Measurements from ENCODE around the gene PHOX2A. TPM values are rescaled to one million over a fixed set of nuclear protein-coding genes. Genes with fewer than 3 reads are reported as not detected.

PHOX2A gene
- total RNA-seq, 6 experiments from 2014 or later = not detected

- Mint-ChIP-seq H3K27ac (peak overlapping the region; percentile 61), H3K4me1 (ENCODE audit: low read depth) (peaks cover 27% of the 10 kb centered on the region), H3K27me3 (ENCODE audit: insufficient read depth) (peaks cover 2% of the 10 kb centered on the region; the same call in 1 of the 2 replicates), H3K4me3 (peak overlapping the region; percentile 91), H3K36me3 (ENCODE audit: low read depth) (peaks cover 4% of the 10 kb centered on the region; the same call in 1 of the 2 replicates), H3K9me3 (no peaks in the 10 kb centered on the region)
- peak; percentile 81 for DNase-seq
- peak; percentile 71 for TF ChIP-seq CTCF (IDR thresholded peaks at IDR 0.05)
These were observed 20.9 kb downstream of the PHOX2A start for GRCh38 chr11:72222907-72223614.

GRCh38 chr11:72222106-72222891 is 21.7 kb downstream of the PHOX2A start:
- no peak for DNase-seq
- Mint-ChIP-seq H3K4me1 (ENCODE audit: low read depth) (peaks cover 27% of the 10 kb centered on the region), H3K4me3 (peak overlapping the region; percentile 91), H3K9me3 (no peaks in the 10 kb centered on the region), H3K36me3 (ENCODE audit: low read depth) (peaks cover 4% of the 10 kb centered on the region; the same call in 1 of the 2 replicates), H3K27me3 (ENCODE audit: insufficient read depth) (peaks cover 2% of the 10 kb centered on the region; the same call in 1 of the 2 replicates), H3K27ac (peak overlapping the region; percentile 61; the same call in 1 of the 2 replicates)
- TF ChIP-seq CTCF (IDR thresholded peaks at IDR 0.05) = no peak

DNA sequence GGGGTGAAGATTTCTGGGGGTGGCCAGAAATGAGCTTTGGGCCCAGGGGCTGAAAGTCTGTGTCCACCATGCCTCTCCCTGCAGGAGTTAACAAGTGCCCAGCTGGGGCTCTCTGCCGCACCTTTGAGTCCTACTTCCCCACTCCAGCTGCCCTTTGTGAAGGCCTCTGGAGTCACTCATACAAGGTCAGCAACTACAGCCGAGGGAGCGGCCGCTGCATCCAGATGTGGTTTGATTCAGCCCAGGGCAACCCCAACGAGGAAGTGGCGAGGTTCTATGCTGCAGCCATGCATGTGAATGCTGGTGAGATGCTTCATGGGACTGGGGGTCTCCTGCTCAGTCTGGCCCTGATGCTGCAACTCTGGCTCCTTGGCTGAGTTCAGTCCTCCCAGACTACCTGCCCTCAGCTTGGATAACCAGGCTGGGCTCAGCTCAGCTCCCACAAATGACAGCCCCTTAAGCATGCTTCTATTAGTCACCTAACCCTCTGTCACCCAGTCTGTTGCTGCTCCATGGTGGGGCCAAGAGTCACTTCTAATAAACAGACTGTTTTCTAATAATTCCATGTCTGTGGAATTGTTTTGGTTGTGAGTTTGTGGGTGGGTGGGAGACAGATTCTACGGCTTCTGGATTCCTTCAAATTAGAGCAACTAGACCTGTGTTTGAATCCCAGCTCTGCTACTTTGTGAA is 22.4 kb downstream of the PHOX2A start:
- H3K9me3 Mint-ChIP-seq = no peaks in the 10 kb centered on the region
- no peak overlapping the region for H3K27ac Mint-ChIP-seq
- H3K4me1 Mint-ChIP-seq (ENCODE audit: low read depth) = peaks cover 26% of the 10 kb centered on the region
- DNase-seq = no peak
- no peak overlapping the region; the same call in 1 of the 2 replicates for H3K4me3 Mint-ChIP-seq
- TF ChIP-seq CTCF (IDR thresholded peaks at IDR 0.05) = no peak
- peaks cover 4% of the 10 kb centered on the region; the same call in 1 of the 2 replicates for H3K36me3 Mint-ChIP-seq (ENCODE audit: low read depth)
- peaks cover 9% of the 10 kb centered on the region for H3K27me3 Mint-ChIP-seq (ENCODE audit: insufficient read depth)

- Mint-ChIP-seq H3K27ac (no peak overlapping the region), H3K9me3 (no peaks in the 10 kb centered on the region), H3K36me3 (ENCODE audit: low read depth) (peaks cover 4% of the 10 kb centered on the region; the same call in 1 of the 2 replicates), H3K4me3 (no peak overlapping the region), H3K27me3 (ENCODE audit: insufficient read depth) (peaks cover 10% of the 10 kb centered on the region), H3K4me1 (ENCODE audit: low read depth) (peaks cover 20% of the 10 kb centered on the region)
- TF ChIP-seq CTCF (IDR thresholded peaks at IDR 0.05) = no peak
- no peak for DNase-seq
These were observed 23.1 kb downstream of the PHOX2A start for GRCh38 chr11:72220696-72221363.

- Mint-ChIP-seq H3K36me3 (ENCODE audit: low read depth) (no peaks in the 10 kb centered on the region), H3K4me1 (ENCODE audit: low read depth) (peaks cover 13% of the 10 kb centered on the region), H3K9me3 (no peaks in the 10 kb centered on the region), H3K4me3 (no peak overlapping the region), H3K27ac (no peak overlapping the region), H3K27me3 (ENCODE audit: insufficient read depth) (peaks cover 14% of the 10 kb centered on the region)
- TF ChIP-seq CTCF (IDR thresholded peaks at IDR 0.05) = no peak
- no peak for DNase-seq
These were observed 25.7 kb downstream of the PHOX2A start for GRCh38 chr11:72218251-72218745.
